ENCODE results near the gene SIX2.

GRCh38 chr2:45006041-45006941 is 3.0 kb downstream of the SIX2 start:
- TF ChIP-seq CTCF (IDR thresholded peaks at IDR 0.05) (no peak), POLR2A (IDR thresholded peaks at IDR 0.05) (no peak)
